ENCODE measurements around the gene GNAO1. TPM values are rescaled to one million over a fixed set of nuclear protein-coding genes. Genes with fewer than 3 reads are reported as not detected.

GNAO1 gene
- total RNA-seq, 1 donor from 2014 or later, result 13.0 TPM

- intact Hi-C loops (cut with DNase I), result no loop called here
- no peak for DNase-seq (ENCODE audit: low spot score)
Measured at GRCh38 chr16:56300891-56301850, 109.9 kb downstream of the GNAO1 start.

- intact Hi-C loops (cut with DNase I), result no loop called here
- no peak for DNase-seq (ENCODE audit: low spot score)
Measured at GRCh38 chr16:56302506-56302905, 111.2 kb downstream of the GNAO1 start.

GRCh38 chr16:56303066-56303715, 111.9 kb downstream of the GNAO1 start:
- DNase-seq (ENCODE audit: low spot score), result no peak
- intact Hi-C loops (cut with DNase I), result no loop called here

- intact Hi-C loops (cut with DNase I), result no loop called here
- DNase-seq (ENCODE audit: low spot score), result no peak
Measured at GRCh38 chr16:56303880-56304279, 112.6 kb downstream of the GNAO1 start.

GRCh38 chr16:56305956-56306565, 114.8 kb downstream of the GNAO1 start:
- DNase-seq (ENCODE audit: low spot score), result no peak
- intact Hi-C loops (cut with DNase I), result no loop called here

- DNase-seq (ENCODE audit: low spot score), result no peak
- intact Hi-C loops (cut with DNase I), result no loop called here
Measured at GRCh38 chr16:56306690-56307533, 115.6 kb downstream of the GNAO1 start.

- intact Hi-C loops (cut with DNase I), result no loop called here
- DNase-seq (ENCODE audit: low spot score), result no peak
Measured at GRCh38 chr16:56307534-56307873, 116.2 kb downstream of the GNAO1 start.

GRCh38 chr16:56309008-56309407, 117.7 kb downstream of the GNAO1 start:
- DNase-seq (ENCODE audit: low spot score), result no peak
- intact Hi-C loops (cut with DNase I), result no loop called here

- intact Hi-C loops (cut with DNase I), result no loop called here
Measured at GRCh38 chr16:56310690-56311089, 119.4 kb downstream of the GNAO1 start.

GRCh38 chr16:56311208-56312027, 120.1 kb downstream of the GNAO1 start:
- intact Hi-C loops (cut with DNase I), result no loop called here
- DNase-seq (ENCODE audit: low spot score), result no peak

More at GRCh38 chr16:56310690-56311089, 119.4 kb downstream of the GNAO1 start:
- DNase-seq (ENCODE audit: low spot score), result no peak

GRCh38 chr16:56312028-56312300, 120.7 kb downstream of the GNAO1 start:
- intact Hi-C loops (cut with DNase I), result no loop called here

GRCh38 chr16:56312556-56312955, 121.3 kb downstream of the GNAO1 start:
- intact Hi-C loops (cut with DNase I), result no loop called here
- DNase-seq (ENCODE audit: low spot score), result no peak

More at GRCh38 chr16:56312028-56312300, 120.7 kb downstream of the GNAO1 start:
- no peak for DNase-seq (ENCODE audit: low spot score)

- intact Hi-C loops (cut with DNase I), result no loop called here
- DNase-seq (ENCODE audit: low spot score), result no peak
Measured at GRCh38 chr16:56314244-56314850, 123.1 kb downstream of the GNAO1 start.

GRCh38 chr16:56315955-56316354, 124.7 kb downstream of the GNAO1 start:
- no peak for DNase-seq (ENCODE audit: low spot score)
- intact Hi-C loops (cut with DNase I), result loop anchor here (5.0 kb wide), 1 partner anchor 124 kb away; the partner anchor contains the start of gene GNAO1

- no peak for DNase-seq (ENCODE audit: low spot score)
- intact Hi-C loops (cut with DNase I), result loop anchor here (5.0 kb wide), 1 partner anchor 124 kb away; the partner anchor contains the start of gene GNAO1
Measured at GRCh38 chr16:56316545-56316944, 125.3 kb downstream of the GNAO1 start.

GRCh38 chr16:56317998-56318826, 126.9 kb downstream of the GNAO1 start:
- intact Hi-C loops (cut with DNase I), result loop anchor here (2.0 to 5.0 kb wide), 3 partner anchors 126 to 373 kb away; partner anchors contain the start of gene GNAO1
- peak; percentile 91 for DNase-seq (ENCODE audit: low spot score)

- DNase-seq (ENCODE audit: low spot score), result no peak
- intact Hi-C loops (cut with DNase I), result loop anchor here (2.0 to 5.0 kb wide), 3 partner anchors 126 to 374 kb away; partner anchors contain the start of gene GNAO1
Measured at GRCh38 chr16:56318827-56319140, 127.5 kb downstream of the GNAO1 start.
